H9 (cell line): ENCODE measurements around the gene FBXL19. TPM values are rescaled to one million over a fixed set of nuclear protein-coding genes. Genes with fewer than 3 reads are reported as not detected.

Source experiments
- DNase-seq: peaks from one replicate; pipeline ENCODE4 v3.0.0-alpha.2; 2017
- H2AFZ ChIP-seq: one replicate; pipeline ENCODE4 v1.6.1; 2013; ENCODE audit warnings: mild to moderate bottlenecking, low read length, control low read depth, moderate library complexity
- H2AK5ac ChIP-seq: 2 replicates; pipeline ENCODE4 v1.6.1; 2013; ENCODE audit warnings: low read length, control low read depth, mixed read lengths; ENCODE audit not compliant: insufficient read length
- H2BK120ac ChIP-seq: one replicate; pipeline ENCODE4 v1.6.1; 2013; ENCODE audit warnings: low read depth, mild to moderate bottlenecking, low read length, control low read depth, inconsistent platforms; ENCODE audit not compliant: poor library complexity, severe bottlenecking
- H2BK12ac ChIP-seq: 2 replicates; pipeline ENCODE4 v1.6.1; 2013; ENCODE audit warnings: low read length, control low read depth, mixed read lengths, low read depth; ENCODE audit not compliant: insufficient read length
- H2BK15ac ChIP-seq: 2 replicates; pipeline ENCODE4 v1.6.1; 2013; ENCODE audit warnings: low read depth, low read length, control low read depth
- H2BK20ac ChIP-seq: one replicate; pipeline ENCODE4 v1.6.1; 2013; ENCODE audit warnings: low read depth, mild to moderate bottlenecking, low read length, control low read depth, inconsistent platforms; ENCODE audit not compliant: poor library complexity, severe bottlenecking
- H2BK5ac ChIP-seq: 2 replicates; pipeline ENCODE4 v1.6.1; 2013; ENCODE audit warnings: low read length, control low read depth, mixed read lengths; ENCODE audit not compliant: insufficient read length
- H3K14ac ChIP-seq: 2 replicates; pipeline ENCODE4 v1.6.1; 2013; ENCODE audit warnings: low read length, control low read depth; ENCODE audit not compliant: insufficient read depth
- H3K18ac ChIP-seq: 2 replicates; pipeline ENCODE4 v1.6.1; 2013; ENCODE audit warnings: low read depth, mild to moderate bottlenecking, mixed read lengths, low read length, control low read depth; ENCODE audit not compliant: insufficient read length
- H3K23ac ChIP-seq: 2 replicates; pipeline ENCODE4 v1.6.1; 2013; ENCODE audit warnings: low read length, control low read depth, mixed read lengths, low read depth; ENCODE audit not compliant: insufficient read length
- H3K23me2 ChIP-seq: 2 replicates; pipeline ENCODE4 v1.6.1; 2013; ENCODE audit warnings: low read depth, mild to moderate bottlenecking, mixed read lengths, low read length, control low read depth; ENCODE audit not compliant: insufficient read length, poor library complexity, severe bottlenecking
- H3K27ac ChIP-seq: 2 replicates; pipeline ENCODE4 v1.5.1; 2013; ENCODE audit warnings: low read length, control low read depth, mixed read lengths, low read depth; ENCODE audit not compliant: insufficient read length
- H3K27me3 ChIP-seq: 2 replicates; pipeline ENCODE4 v1.6.1; 2013; ENCODE audit warnings: low read length, control low read depth, inconsistent platforms; ENCODE audit not compliant: insufficient read depth
- H3K4ac ChIP-seq: 2 replicates; pipeline ENCODE4 v1.6.1; 2013; ENCODE audit warnings: low read depth, mild to moderate bottlenecking, control low read depth, inconsistent platforms, low read length, moderate library complexity
- H3K4me1 ChIP-seq: 2 replicates; pipeline ENCODE4 v1.6.1; 2013; ENCODE audit warnings: low read length, control low read depth, inconsistent platforms; ENCODE audit not compliant: insufficient read depth
- H3K4me2 ChIP-seq: 2 replicates; pipeline ENCODE4 v1.6.1; 2013; ENCODE audit warnings: low read length, control low read depth, mixed read lengths; ENCODE audit not compliant: insufficient read length, insufficient read depth
- H3K56ac ChIP-seq: 2 replicates; pipeline ENCODE4 v1.6.1; 2013; ENCODE audit warnings: low read depth, mild to moderate bottlenecking, mixed read lengths, low read length, control low read depth; ENCODE audit not compliant: insufficient read length
- H3K79me1 ChIP-seq: 2 replicates; pipeline ENCODE4 v1.6.1; 2013; ENCODE audit warnings: low read depth, mild to moderate bottlenecking, moderate library complexity, low read length, control low read depth, inconsistent platforms; ENCODE audit not compliant: insufficient read depth, poor library complexity, severe bottlenecking
- H3K79me2 ChIP-seq: 2 replicates; pipeline ENCODE4 v1.6.1; 2013; ENCODE audit warnings: low read length, control low read depth, inconsistent platforms; ENCODE audit not compliant: insufficient read depth
- H3K9ac ChIP-seq: 2 replicates; pipeline ENCODE4 v1.6.1; 2013; ENCODE audit warnings: low read length, control low read depth, mixed read lengths; ENCODE audit not compliant: insufficient read length; ENCODE audit errors: extremely low read depth
- H3K9me3 ChIP-seq: one replicate; pipeline ENCODE4 v1.6.1; 2013; ENCODE audit warnings: low read depth, low read length, inconsistent platforms; ENCODE audit not compliant: control insufficient read depth
- H3T11ph ChIP-seq: one replicate; pipeline ENCODE4 v1.6.1; 2013; ENCODE audit warnings: mild to moderate bottlenecking, low read length, control low read depth, inconsistent platforms
- H4K20me1 ChIP-seq: one replicate; pipeline ENCODE4 v1.6.1; 2013; ENCODE audit not compliant: control insufficient read depth, insufficient read length, insufficient read depth
- H4K5ac ChIP-seq: 2 replicates; pipeline ENCODE4 v1.6.1; 2013; ENCODE audit warnings: low read depth, mild to moderate bottlenecking, mixed read lengths, low read length, control low read depth; ENCODE audit not compliant: insufficient read length
- H4K8ac ChIP-seq: replicated peaks from 2 replicates; pipeline ENCODE4 v1.6.1; 2013; ENCODE audit warnings: low read length, control low read depth, mixed read lengths, low read depth; ENCODE audit not compliant: insufficient read length
- H4K91ac ChIP-seq: 2 replicates; pipeline ENCODE4 v1.6.1; 2013; ENCODE audit warnings: low read depth, mild to moderate bottlenecking, moderate library complexity, mixed read lengths, low read length, control low read depth; ENCODE audit not compliant: insufficient read length
- H3K27ac Mint-ChIP-seq, 3 experiments: 2 replicates in 2 of 3; 3 replicates in 1 of 3; pipeline ENCODE4 v1.8.0; 2020 to 2021; ENCODE audit warnings: mixed read lengths in 3 of 3, mild to moderate bottlenecking in 1 of 3, moderate library complexity in 1 of 3
- H3K27me3 Mint-ChIP-seq: 2 replicates; pipeline ENCODE4 v1.8.0; 2021; ENCODE audit warnings: low read depth, mild to moderate bottlenecking, moderate library complexity, mixed read lengths
- H3K36me3 Mint-ChIP-seq, 3 experiments: 2 replicates in 2 of 3; 3 replicates in 1 of 3; pipeline ENCODE4 v1.8.0; 2020 to 2021; ENCODE audit warnings: low read depth in 3 of 3, mixed read lengths in 3 of 3; ENCODE audit not compliant: insufficient read depth in 1 of 3
- H3K4me1 Mint-ChIP-seq, 2 experiments: 2 replicates each; pipeline ENCODE4 v1.8.0; 2020; ENCODE audit warnings: mixed read lengths in 2 of 2
- H3K4me3 Mint-ChIP-seq, 2 experiments: 2 replicates in 1 of 2; 3 replicates in 1 of 2; pipeline ENCODE4 v1.8.0; 2020 to 2021; ENCODE audit warnings: mild to moderate bottlenecking in 2 of 2, mixed read lengths in 2 of 2, moderate library complexity in 1 of 2
- H3K9me3 Mint-ChIP-seq, 2 experiments: 2 replicates in 1 of 2; 3 replicates in 1 of 2; pipeline ENCODE4 v1.8.0; 2020; ENCODE audit warnings: mild to moderate bottlenecking in 2 of 2, mixed read lengths in 2 of 2, moderate library complexity in 1 of 2
- WGBS: extraction: QIAGEN DNeasy Blood & Tissue Kit; methylation state at CpG from one replicate; pipeline ENCODE4 v1.1.7; 2013; ENCODE audit warnings: missing lambda C conversion rate, low lambda C conversion rate, mixed read lengths; ENCODE audit not compliant: insufficient read length; ENCODE audit errors: extremely low coverage; 5-methylcytosine and 5-hydroxymethylcytosine counted together
- total RNA-seq: library from RNA; stranded (reverse); gene quantifications from 2 replicates; pipeline ENCODE4 v1.2.1, GENCODE V29; 2021
- TF ChIP-seq, protein P1 (sequence below): fragments of 200-600 bp; sonication (generic); conservative IDR thresholded peaks from 3 replicates; pipeline ENCODE4 v1.8.0; 2021; ENCODE audit warnings: antibody characterized with exemption, mild to moderate bottlenecking

FBXL19 gene
- total RNA-seq, 1 experiment from 2014 or later = 66.8 TPM

DNA sequence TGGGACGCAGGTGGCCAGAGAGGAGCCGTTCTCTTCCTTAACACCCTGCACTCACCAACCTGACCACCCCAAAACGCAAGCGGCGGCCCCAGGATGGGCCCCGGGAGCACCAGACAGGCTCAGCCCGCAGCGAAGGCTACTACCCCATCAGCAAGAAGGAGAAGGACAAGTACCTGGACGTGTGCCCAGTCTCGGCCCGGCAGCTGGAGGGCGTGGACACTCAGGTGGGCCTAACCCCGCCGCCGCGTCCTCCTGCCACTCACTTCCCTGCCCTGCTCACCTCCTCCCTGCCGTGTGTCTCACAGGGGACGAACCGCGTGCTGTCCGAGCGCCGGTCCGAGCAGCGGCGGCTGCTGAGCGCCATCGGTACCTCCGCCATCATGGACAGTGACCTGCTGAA, 57.1 kb downstream of the FBXL19 start:
- Histone ChIP-seq H3K14ac (no peak overlapping the region), H3K27me3 (no peaks in the 10 kb centered on the region), H3K27ac (no peak overlapping the region), H3K9ac (no peak overlapping the region), H2BK120ac (no peak overlapping the region), H2BK12ac (no peak overlapping the region), H3K4me2 (no peak overlapping the region), H4K91ac (no peak overlapping the region), H2BK15ac (no peak overlapping the region), H3K56ac (no peak overlapping the region), H3K79me2 (no peaks in the 10 kb centered on the region), H3K9me3 (no peaks in the 10 kb centered on the region), H3K23me2 (no peaks in the 10 kb centered on the region), H3K4me1 (no peaks in the 10 kb centered on the region), H3K18ac (no peak overlapping the region), H4K20me1 (no peaks in the 10 kb centered on the region), H2AK5ac (no peak overlapping the region), H3K79me1 (no peaks in the 10 kb centered on the region), H4K8ac (no peak overlapping the region), H2BK5ac (no peak overlapping the region), H2BK20ac (no peak overlapping the region), H4K5ac (no peak overlapping the region), H3T11ph (no peak overlapping the region), H3K23ac (no peak overlapping the region), H2AFZ (no peak overlapping the region), H3K4ac (no peak overlapping the region)
- TF ChIP-seq, protein P1, sequence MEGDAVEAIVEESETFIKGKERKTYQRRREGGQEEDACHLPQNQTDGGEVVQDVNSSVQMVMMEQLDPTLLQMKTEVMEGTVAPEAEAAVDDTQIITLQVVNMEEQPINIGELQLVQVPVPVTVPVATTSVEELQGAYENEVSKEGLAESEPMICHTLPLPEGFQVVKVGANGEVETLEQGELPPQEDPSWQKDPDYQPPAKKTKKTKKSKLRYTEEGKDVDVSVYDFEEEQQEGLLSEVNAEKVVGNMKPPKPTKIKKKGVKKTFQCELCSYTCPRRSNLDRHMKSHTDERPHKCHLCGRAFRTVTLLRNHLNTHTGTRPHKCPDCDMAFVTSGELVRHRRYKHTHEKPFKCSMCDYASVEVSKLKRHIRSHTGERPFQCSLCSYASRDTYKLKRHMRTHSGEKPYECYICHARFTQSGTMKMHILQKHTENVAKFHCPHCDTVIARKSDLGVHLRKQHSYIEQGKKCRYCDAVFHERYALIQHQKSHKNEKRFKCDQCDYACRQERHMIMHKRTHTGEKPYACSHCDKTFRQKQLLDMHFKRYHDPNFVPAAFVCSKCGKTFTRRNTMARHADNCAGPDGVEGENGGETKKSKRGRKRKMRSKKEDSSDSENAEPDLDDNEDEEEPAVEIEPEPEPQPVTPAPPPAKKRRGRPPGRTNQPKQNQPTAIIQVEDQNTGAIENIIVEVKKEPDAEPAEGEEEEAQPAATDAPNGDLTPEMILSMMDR = no peak
- no CpG with 5 or more reads among the region's 29 CpGs for WGBS
- Mint-ChIP-seq H3K4me3 (no peak overlapping the region), H3K9me3 (no peaks in the 10 kb centered on the region; a peak in 1 of 5 replicates), H3K27me3 (no peaks in the 10 kb centered on the region; the same call in 1 of the 2 replicates), H3K27ac (no peak overlapping the region), H3K36me3 (peaks cover 37 to 67% (median 66%) of the 10 kb centered on the region in 3 experiments), H3K4me1 (peaks cover 3% of the 10 kb centered on the region in 2 experiments)
- no peak for DNase-seq
